IMR-90 (cell line): ENCODE results near the gene TMEM35B. TPM values are rescaled to one million over a fixed set of nuclear protein-coding genes. Genes with fewer than 3 reads are reported as not detected.
A peak's percentile ranks its signal among the peaks of the same experiment; 100 is the strongest.

Source experiments
- ATAC-seq: fragments of 200-7000 bp; cut with Tn5 transposase; 2 replicates; pipeline ENCODE4 v1.9.1; 2020; ENCODE audit warnings: low read depth, mild to moderate bottlenecking, moderate library complexity
- BruUV-seq: library from RNA; stranded (reverse); fragments of 400-500 nt; replicated peaks from 2 replicates; lab custom pipeline; 2021; lab: Mats Ljungman, UMichigan
- CTCF ChIA-PET: fragments of 300-600 bp; formaldehyde crosslinking; extraction: SDS; loops from one replicate; lab custom pipeline; 2021; ENCODE audit warnings: antibody characterized with exemption; lab: Yijun Ruan, JAX
- POLR2A ChIA-PET: fragments of 300-600 bp; sonication (Branson Sonifier 250); formaldehyde crosslinking; loops from one replicate; lab custom pipeline; 2022; ENCODE audit warnings: antibody characterized with exemption; ENCODE audit not compliant: unreplicated experiment; lab: Charles Lee
- DNase-seq: peaks from one replicate; pipeline ENCODE4 v3.0.0; 2013
- H2AFZ ChIP-seq: replicated peaks from 2 replicates; pipeline ENCODE3; 2013; ENCODE audit warnings: low read length, mild to moderate bottlenecking; ENCODE audit not compliant: poor library complexity
- H2AK5ac ChIP-seq: 2 replicates; pipeline ENCODE4 v1.6.1; 2013; ENCODE audit warnings: low read depth, low read length, inconsistent platforms
- H2AK9ac ChIP-seq: replicated peaks from 2 replicates; pipeline ENCODE3; 2013; ENCODE audit warnings: mild to moderate bottlenecking, low read depth, low read length, moderate library complexity; ENCODE audit not compliant: poor library complexity
- H2BK120ac ChIP-seq: 2 replicates; pipeline ENCODE4 v1.6.1; 2013; ENCODE audit warnings: low read depth, low read length, inconsistent platforms
- H2BK15ac ChIP-seq: 3 replicates; pipeline ENCODE4 v1.6.1; 2013; ENCODE audit warnings: low read depth, low read length, inconsistent platforms
- H2BK20ac ChIP-seq: 2 replicates; pipeline ENCODE4 v1.6.1; 2013; ENCODE audit warnings: low read depth, mild to moderate bottlenecking, inconsistent platforms, low read length, moderate library complexity
- H2BK5ac ChIP-seq: 2 replicates; pipeline ENCODE4 v1.6.1; 2013; ENCODE audit warnings: mild to moderate bottlenecking, low read depth, low read length, inconsistent platforms; ENCODE audit not compliant: poor library complexity, severe bottlenecking
- H3K14ac ChIP-seq: replicated peaks from 2 replicates; pipeline ENCODE4 v1.6.1; 2013; ENCODE audit warnings: low read depth, low read length, inconsistent platforms
- H3K18ac ChIP-seq: 2 replicates; pipeline ENCODE4 v1.6.1; 2013; ENCODE audit warnings: low read depth, low read length, control low read depth
- H3K23ac ChIP-seq: 2 replicates; pipeline ENCODE4 v1.6.1; 2013; ENCODE audit warnings: low read depth, low read length, inconsistent platforms
- H3K27ac ChIP-seq: 2 replicates; pipeline ENCODE4 v1.5.1; 2013; ENCODE audit warnings: mild to moderate bottlenecking, control low read depth, low read length; ENCODE audit not compliant: insufficient read depth
- H3K27me3 ChIP-seq: 2 replicates; pipeline ENCODE4 v1.6.1; 2013; ENCODE audit warnings: low read length; ENCODE audit not compliant: control insufficient read depth, insufficient read depth
- H3K36me3 ChIP-seq: 2 replicates; pipeline ENCODE4 v1.6.1; 2013; ENCODE audit warnings: low read length, mixed read lengths; ENCODE audit not compliant: control insufficient read depth, insufficient read depth
- H3K4ac ChIP-seq: 2 replicates; pipeline ENCODE4 v1.6.1; 2013; ENCODE audit warnings: low read depth, low read length, inconsistent platforms
- H3K4me1 ChIP-seq: 2 replicates; pipeline ENCODE4 v1.6.1; 2013; ENCODE audit warnings: low read length, mixed read lengths; ENCODE audit not compliant: control insufficient read depth, insufficient read depth
- H3K4me2 ChIP-seq: 2 replicates; pipeline ENCODE4 v1.6.1; 2013; ENCODE audit warnings: low read depth, mild to moderate bottlenecking, control low read depth, low read length, moderate library complexity
- H3K4me3 ChIP-seq: 2 replicates; pipeline ENCODE4 v1.5.1; 2013; ENCODE audit warnings: low read depth, mild to moderate bottlenecking, control low read depth, low read length, moderate library complexity; ENCODE audit not compliant: insufficient read depth
- H3K56ac ChIP-seq: 2 replicates; pipeline ENCODE4 v1.6.1; 2013; ENCODE audit warnings: low read length, inconsistent platforms; ENCODE audit not compliant: insufficient read depth; ENCODE audit errors: extremely low read depth
- H3K79me1 ChIP-seq, 2 experiments: 2 replicates each; pipeline ENCODE4 v1.6.1; 2013; ENCODE audit warnings: low read length in 2 of 2, inconsistent platforms in 1 of 2, low read depth in 1 of 2
- H3K9ac ChIP-seq: 2 replicates; pipeline ENCODE4 v1.6.1; 2013; ENCODE audit warnings: low read depth, low read length, control low read depth
- H3K9me1 ChIP-seq: 2 replicates; pipeline ENCODE4 v1.6.1; 2013; ENCODE audit warnings: low read length, inconsistent platforms; ENCODE audit not compliant: insufficient read depth
- H3K9me3 ChIP-seq: 2 replicates; pipeline ENCODE4 v1.6.1; 2013; ENCODE audit warnings: low read length; ENCODE audit not compliant: control insufficient read depth, insufficient read depth
- H4K20me1 ChIP-seq: 2 replicates; pipeline ENCODE4 v1.6.1; 2013; ENCODE audit warnings: low read length, inconsistent platforms; ENCODE audit not compliant: insufficient read depth
- H4K5ac ChIP-seq: 2 replicates; pipeline ENCODE4 v1.6.1; 2013; ENCODE audit warnings: mild to moderate bottlenecking, low read depth, low read length, control low read depth
- H4K8ac ChIP-seq, 2 experiments: 2 replicates each; pipeline ENCODE4 v1.6.1; 2013; ENCODE audit warnings: low read depth in 2 of 2, low read length in 2 of 2, control low read depth in 1 of 2, inconsistent platforms in 1 of 2
- H4K91ac ChIP-seq: 2 replicates; pipeline ENCODE4 v1.6.1; 2013; ENCODE audit warnings: low read depth, low read length, inconsistent platforms; ENCODE audit not compliant: insufficient read depth
- MAFK ChIP-seq: IDR thresholded peaks from 2 replicates; pipeline ENCODE4 v1.6.1; 2012; ENCODE audit warnings: low read depth, low read length, improper control_type of control experiment
- NFE2L2 ChIP-seq: fragments of 150-350 bp; IDR thresholded peaks from 2 replicates; pipeline ENCODE4 v1.6.1; 2016; ENCODE audit warnings: low read depth, mild to moderate bottlenecking, low read length
- POLR2A ChIP-seq: IDR thresholded peaks from 2 replicates; pipeline ENCODE4 v1.6.1; 2012; ENCODE audit warnings: mild to moderate bottlenecking, low read depth, low read length
- RAD21 ChIP-seq: IDR thresholded peaks from 2 replicates; pipeline ENCODE4 v1.6.1; 2012; ENCODE audit warnings: low read length, improper control_type of control experiment
- WGBS, 2 experiments: methylation state at CpG; one replicate each; pipeline versions ENCODE4 v1.1.5 to v1.1.7; 2013; ENCODE audit warnings: missing lambda C conversion rate in 2 of 2; ENCODE audit not compliant: insufficient read length in 1 of 2; ENCODE audit errors: extremely low coverage in 2 of 2; 5-methylcytosine and 5-hydroxymethylcytosine counted together
- dilution Hi-C: fragments of 300-500 bp; cut with HindIII; formaldehyde crosslinking; loops from one replicate; pipeline ENCODE4 v1.14.3; 2018; ENCODE audit warnings: low sequenced_read_pairs; ENCODE audit not compliant: unreplicated experiment
- in situ Hi-C: fragments of 300-500 bp; cut with MboI; formaldehyde crosslinking; loops from 3 replicates; pipeline ENCODE4 v1.14.3; 2019; ENCODE audit warnings: low sequenced_read_pairs, inconsistent platforms, mixed read lengths
- intact Hi-C: fragments of 100-400 bp; cut with micrococcal nuclease; formaldehyde crosslinking; loops from 2 replicates; pipeline ENCODE4 v1.10.0; 2022
- polyA plus RNA-seq, 3 experiments: library from polyadenylated mRNA; depleted of rRNA; stranded (reverse); fragments of >200 nt; gene quantifications; 2 replicates each; pipeline ENCODE4 v1.2.3, GENCODE V29; 2012; ENCODE audit warnings: low replicate concordance in 1 of 3
- total RNA-seq: library from RNA; depleted of rRNA; stranded (reverse); fragments of >200 nt; gene quantifications from 2 replicates; pipeline ENCODE4 v1.2.3, GENCODE V29; 2012

TMEM35B gene
- total and polyA plus RNA-seq, 2 of the 4 experiments (the other 2 are of a cell fraction), result 19.7 to 20.4 TPM

DNA sequence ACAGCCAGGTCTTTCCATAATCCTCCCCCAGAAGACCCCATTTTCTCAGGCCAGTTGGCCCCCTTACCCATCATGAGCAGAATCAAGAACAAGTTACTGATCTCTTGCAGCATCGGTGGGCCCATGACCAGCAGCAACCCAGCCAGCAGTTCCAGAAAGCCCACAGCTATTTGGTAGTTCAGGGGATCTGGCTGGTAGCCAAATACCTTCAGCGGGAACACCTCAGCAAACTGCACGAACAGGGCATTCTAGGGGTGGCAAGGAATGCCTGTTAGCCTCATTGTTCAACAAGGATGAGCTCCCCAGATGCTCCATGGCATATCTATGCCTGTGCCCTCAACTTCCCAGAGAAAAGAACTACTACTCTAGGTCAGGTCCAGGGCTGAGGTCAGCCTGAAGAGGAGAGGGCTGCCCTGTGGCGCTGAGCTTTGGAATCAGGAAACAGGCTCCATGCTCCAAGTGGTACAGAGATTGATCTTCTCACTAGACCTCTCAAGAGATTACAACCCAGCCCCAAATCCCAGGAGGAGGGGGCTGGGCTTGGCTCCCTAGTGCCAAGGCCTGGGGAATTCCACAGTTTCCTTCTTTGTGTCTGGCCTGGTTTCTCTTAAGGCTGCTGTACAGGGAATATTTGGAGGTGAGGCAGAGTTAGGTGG, 1.3 kb downstream of the TMEM35B start (continued):
- TF ChIP-seq NFE2L2, result no peak
- TF ChIP-seq RAD21, result no peak

- Histone ChIP-seq H3K4ac (no peak overlapping the region), H4K20me1 (no peaks in the 10 kb centered on the region), H3K18ac (no peak overlapping the region), H4K91ac (no peak overlapping the region), H4K8ac (no peak overlapping the region), H3K9me1 (peaks cover 12% of the 10 kb centered on the region; the same call in 1 of the 2 replicates), H4K5ac (no peak overlapping the region), H2BK120ac (no peak overlapping the region), H2BK5ac (no peak overlapping the region), H3K36me3 (no peaks in the 10 kb centered on the region; the same call in 1 of the 2 replicates), H3K4me1 (peaks cover 10% of the 10 kb centered on the region), H3K4me2 (no peak overlapping the region), H3K9me3 (no peaks in the 10 kb centered on the region), H2BK15ac (no peak overlapping the region), H2AK5ac (no peak overlapping the region), H3K79me1 (peaks cover 33 to 42% of the 10 kb centered on the region in 2 experiments; a peak in 3 of 4 replicates), H3K27me3 (no peaks in the 10 kb centered on the region), H3K23ac (no peak overlapping the region), H2BK20ac (no peak overlapping the region), H3K14ac (no peak overlapping the region; the same call in 1 of the 2 replicates), H3K27ac (no peak overlapping the region), H3K4me3 (no peak overlapping the region), H2AFZ (no peak overlapping the region), H2AK9ac (no peak overlapping the region), H3K56ac (no peak overlapping the region), H3K9ac (no peak overlapping the region)
- WGBS, 2 experiments, result 100% methylated on average over 1 of the region's 5 CpGs; no CpG with 5 or more reads in 1 of the 2 experiments
- BruUV-seq, result no TSS peak
- in situ Hi-C loops (no loop called here), dilution Hi-C loops (no loop called here), intact Hi-C loops (loop anchor here (5.0 to 10.0 kb wide), 2 partner anchors 192 to 196 kb away; no protein-coding TSS in a partner anchor)
- TF ChIP-seq POLR2A (no peak), MAFK (0 out of 2 replicates have a peak, but pooled peaks have one; percentile 6)
- ChIA-PET POLR2A (no interaction called here), CTCF (no interaction called here)
- DNase-seq (no peak), ATAC-seq (no peak)
Observed at GRCh38 chr1:34982820-34983376, 2.2 kb downstream of the TMEM35B start.
